Gastrocnemius medialis (tissue), 4 donors: Measurements from ENCODE around the gene NYAP2. TPM values are rescaled to one million over a fixed set of nuclear protein-coding genes. Genes with fewer than 3 reads are reported as not detected.

Source experiments
- ATAC-seq, 2 donors: fragments of 150-250 bp; one replicate each; pipeline ENCODE4 v1.9.1; 2016
- DNase-seq, 2 donors: peaks; one replicate each; pipeline ENCODE4 v3.0.0-alpha.2; 2019
- H3K27ac ChIP-seq, 4 donors: fragments of 200-600 bp; sonication (generic); 1 replicate in 1 of 4; 2 replicates in 3 of 4; pipeline ENCODE4 v1.5.1; 2016 to 2018; ENCODE audit warnings: mild to moderate bottlenecking in 2 of 4, moderate library complexity in 1 of 4
- H3K27me3 ChIP-seq, 3 donors: fragments of 200-600 bp; sonication (generic) in 2 of 3; 1 replicate in 1 of 3; 2 replicates in 2 of 3; pipeline versions ENCODE4 v1.5.1 to v1.6.0; 2016 to 2019; ENCODE audit warnings: mild to moderate bottlenecking in 1 of 3, moderate library complexity in 1 of 3
- H3K36me3 ChIP-seq, 2 donors: fragments of 200-600 bp; sonication (generic) in 1 of 2; one replicate each; pipeline ENCODE4 v1.5.1; 2017 to 2018
- H3K4me1 ChIP-seq, 2 donors: fragments of 200-600 bp; sonication (generic) in 1 of 2; one replicate each; pipeline ENCODE4 v1.5.1; 2016 to 2017; ENCODE audit warnings: mild to moderate bottlenecking in 2 of 2
- H3K4me3 ChIP-seq, 4 donors: fragments of 200-600 bp; sonication (generic) in 3 of 4; 1 replicate in 1 of 4; 2 replicates in 3 of 4; pipeline ENCODE4 v1.5.1; 2016 to 2019; ENCODE audit warnings: mild to moderate bottlenecking in 2 of 4
- H3K9me3 ChIP-seq, 3 donors: fragments of 200-600 bp; sonication (generic) in 2 of 3; 1 replicate in 1 of 3; 2 replicates in 2 of 3; pipeline ENCODE4 v1.5.1; 2016 to 2019
- CTCF ChIP-seq, 5 experiments: fragments of 450-650 bp in 3 of 5; fragments of 200-600 bp in 2 of 5; sonication (generic) in 2 of 5; IDR thresholded peaks in 4 of 5; conservative IDR thresholded peaks in 1 of 5; 1 replicate in 4 of 5; 2 replicates in 1 of 5; pipeline ENCODE4 v1.5.1; 2016 to 2019; ENCODE audit warnings: antibody characterized with exemption in 5 of 5, mild to moderate bottlenecking in 3 of 5, moderate library complexity in 3 of 5
- POLR2A ChIP-seq, 2 donors: fragments of 450-650 bp; IDR thresholded peaks; one replicate each; pipeline ENCODE4 v1.6.1; 2017; ENCODE audit warnings: antibody characterized with exemption in 2 of 2, mild to moderate bottlenecking in 2 of 2, moderate library complexity in 2 of 2
- in situ Hi-C, 4 donors: fragments of 200-750 bp; cut with MboI; loops; one replicate each; pipeline versions ENCODE4 v1.15.0 to v1.8.0; 2017; ENCODE audit warnings: low sequenced_read_pairs in 4 of 4
- intact Hi-C: fragments of 100-400 bp; cut with DNase I; formaldehyde crosslinking; loops from one replicate; pipeline ENCODE4 v1.15.1; 2023; ENCODE audit warnings: low total_unique reads
- total RNA-seq, 4 donors: library from RNA; depleted of rRNA; stranded (reverse); fragments of >200 nt; gene quantifications; one replicate each; pipeline versions ENCODE4 v1.1.0 to v1.2.3, GENCODE V29; 2016

Gene NYAP2
- total RNA-seq, 4 donors from 2014 or later, result 0.36 to 1.7 (median 1.5) TPM

GRCh38 chr2:225691711-225692110, 292.2 kb downstream of the NYAP2 start:
- no peak for ATAC-seq
- in situ Hi-C loops, result no loop called here

DNA sequence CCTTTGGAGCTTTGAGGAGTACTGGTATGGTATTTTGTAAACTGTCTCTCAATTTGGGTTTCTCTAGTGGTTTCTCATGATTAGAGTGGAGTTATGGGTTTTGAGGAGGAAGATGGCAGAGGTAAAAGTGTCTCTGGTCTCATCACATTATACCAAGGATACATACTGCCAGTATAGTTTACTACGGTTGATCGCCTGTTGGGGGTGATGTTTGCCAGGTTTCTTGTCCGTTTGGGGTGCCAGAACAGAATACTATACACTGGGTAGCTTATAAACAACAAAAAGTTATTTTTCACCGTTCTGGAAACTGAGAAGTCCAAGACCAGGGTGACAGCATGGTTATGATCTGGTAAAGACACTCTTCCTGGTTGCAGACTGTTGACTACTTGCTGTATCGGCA, 293.7 kb downstream of the NYAP2 start:
- no peak overlapping the region for H3K27ac ChIP-seq
- ATAC-seq (no peak), DNase-seq (no peak)
- no peaks in the 10 kb centered on the region for H3K9me3 ChIP-seq
- in situ Hi-C loops, result no loop called here
- intact Hi-C loops, result no loop called here
- no peak for TF ChIP-seq POLR2A (IDR thresholded peaks at IDR 0.05)
- TF ChIP-seq CTCF (IDR thresholded peaks at IDR 0.05 in 4 of 5, conservative IDR thresholded peaks at IDR 0.05 in 1 of 5), result no peak
- H3K36me3 ChIP-seq, result no peaks in the 10 kb centered on the region
- H3K4me1 ChIP-seq, result no peaks in the 10 kb centered on the region
- no peak overlapping the region for H3K4me3 ChIP-seq
- H3K27me3 ChIP-seq, result no peaks in the 10 kb centered on the region

More at GRCh38 chr2:225691711-225692110, 292.2 kb downstream of the NYAP2 start:
- DNase-seq, result no peak
- no peaks in the 10 kb centered on the region for H3K9me3 ChIP-seq
- TF ChIP-seq POLR2A (IDR thresholded peaks at IDR 0.05) (no peak), CTCF (IDR thresholded peaks at IDR 0.05 in 4 of 5, conservative IDR thresholded peaks at IDR 0.05 in 1 of 5) (no peak)
- intact Hi-C loops, result no loop called here
- no peaks in the 10 kb centered on the region for H3K27me3 ChIP-seq
- H3K36me3 ChIP-seq, result no peaks in the 10 kb centered on the region
- no peak overlapping the region for H3K27ac ChIP-seq
- H3K4me1 ChIP-seq, result no peaks in the 10 kb centered on the region
- H3K4me3 ChIP-seq, result no peak overlapping the region

GRCh38 chr2:225694664-225695063, 295.2 kb downstream of the NYAP2 start:
- Histone ChIP-seq H3K9me3 (no peaks in the 10 kb centered on the region), H3K36me3 (no peaks in the 10 kb centered on the region), H3K27me3 (no peaks in the 10 kb centered on the region), H3K27ac (no peak overlapping the region), H3K4me1 (no peaks in the 10 kb centered on the region), H3K4me3 (no peak overlapping the region)
- no peak for ATAC-seq
- DNase-seq, result no peak
- in situ Hi-C loops, result no loop called here
- intact Hi-C loops, result no loop called here
- no peak for TF ChIP-seq CTCF (IDR thresholded peaks at IDR 0.05 in 4 of 5, conservative IDR thresholded peaks at IDR 0.05 in 1 of 5)
- no peak for TF ChIP-seq POLR2A (IDR thresholded peaks at IDR 0.05)

- intact Hi-C loops (no loop called here), in situ Hi-C loops (no loop called here)
- H3K36me3 ChIP-seq, result no peaks in the 10 kb centered on the region
- no peak for DNase-seq
- no peak for ATAC-seq
- TF ChIP-seq POLR2A (IDR thresholded peaks at IDR 0.05) (no peak), CTCF (IDR thresholded peaks at IDR 0.05 in 4 of 5, conservative IDR thresholded peaks at IDR 0.05 in 1 of 5) (no peak)
- no peaks in the 10 kb centered on the region for H3K27me3 ChIP-seq
- no peak overlapping the region for H3K27ac ChIP-seq
- H3K9me3 ChIP-seq, result no peaks in the 10 kb centered on the region
- no peaks in the 10 kb centered on the region for H3K4me1 ChIP-seq
- H3K4me3 ChIP-seq, result no peak overlapping the region
Measured at GRCh38 chr2:225697936-225698335, 298.4 kb downstream of the NYAP2 start.
